CD4-positive, alpha-beta T cell treated with Interleukin-21 for 1 hour (primary cell): ENCODE measurements around the gene IMMT.
"Not testable (repeated sequence)": the region's sequence is repeated elsewhere in the genome, so short reads cannot be mapped to it uniquely, and the experiment has no call there.

ENCODE experiments used
- DNase-seq: peaks from one replicate; pipeline ENCODE4 v3.0.0-alpha.2; 2020

The IMMT gene

DNA sequence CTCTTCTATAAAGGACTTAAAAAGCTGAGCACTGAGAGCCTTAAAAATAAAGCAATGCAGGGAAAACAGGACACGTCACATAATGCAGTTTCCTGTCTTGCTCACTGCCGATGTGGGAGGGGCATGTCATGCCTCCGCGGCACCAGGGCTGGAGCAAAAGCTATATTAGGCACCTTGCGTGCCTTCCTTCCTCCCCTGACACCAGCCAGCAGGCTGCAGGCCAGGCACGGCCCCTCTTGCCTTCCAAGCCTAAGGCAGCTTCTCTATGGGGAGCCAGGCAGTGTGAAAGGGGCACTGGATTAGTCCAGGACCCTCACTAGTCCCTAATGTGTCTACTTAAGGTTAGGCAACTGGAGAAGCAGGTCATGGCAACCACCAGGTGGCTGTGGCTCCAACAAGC is 30.3 kb upstream of the IMMT start:
- peak; percentile 37 for DNase-seq

DNA sequence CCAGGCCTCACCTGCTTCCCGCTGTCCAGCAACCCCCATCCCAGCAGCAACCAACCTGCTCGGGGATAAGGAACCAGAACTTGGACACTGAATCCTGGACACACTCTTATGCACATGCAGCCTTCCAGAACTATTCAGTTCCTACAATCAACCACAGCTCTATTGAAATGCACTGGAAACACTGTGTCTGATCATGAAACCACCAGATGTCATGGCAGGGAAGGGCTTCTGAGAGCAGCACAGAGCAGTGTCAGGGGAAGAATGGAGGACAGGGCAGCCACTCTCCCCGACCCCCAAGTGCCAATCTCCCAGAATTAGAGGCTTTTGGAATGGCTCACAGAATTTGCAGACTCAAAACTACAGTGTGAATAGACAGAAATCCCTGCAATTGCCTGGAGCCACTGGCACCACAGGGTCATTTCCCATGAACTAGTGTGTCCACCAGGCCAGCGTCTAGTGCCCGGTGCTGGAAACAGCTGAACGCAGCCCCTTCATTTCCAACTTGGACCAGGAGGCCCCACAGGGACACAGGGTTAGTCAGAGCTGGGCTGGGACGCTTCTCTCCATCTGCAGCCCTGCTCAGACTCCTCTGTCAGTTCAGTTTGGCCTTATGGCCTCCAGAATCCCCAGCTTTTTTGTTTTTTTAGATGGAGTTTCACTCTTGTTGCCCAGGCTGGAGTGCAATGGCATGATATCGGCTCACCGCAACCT is 29.5 kb upstream of the IMMT start:
- DNase-seq: no peak

- DNase-seq: no peak
Observed at GRCh38 chr2:86223927-86224560, 28.8 kb upstream of the IMMT start.

GRCh38 chr2:86223140-86223926 is 28.1 kb upstream of the IMMT start:
- no peak for DNase-seq

GRCh38 chr2:86221066-86221684 is 25.9 kb upstream of the IMMT start:
- DNase-seq: peak; percentile 57

DNA sequence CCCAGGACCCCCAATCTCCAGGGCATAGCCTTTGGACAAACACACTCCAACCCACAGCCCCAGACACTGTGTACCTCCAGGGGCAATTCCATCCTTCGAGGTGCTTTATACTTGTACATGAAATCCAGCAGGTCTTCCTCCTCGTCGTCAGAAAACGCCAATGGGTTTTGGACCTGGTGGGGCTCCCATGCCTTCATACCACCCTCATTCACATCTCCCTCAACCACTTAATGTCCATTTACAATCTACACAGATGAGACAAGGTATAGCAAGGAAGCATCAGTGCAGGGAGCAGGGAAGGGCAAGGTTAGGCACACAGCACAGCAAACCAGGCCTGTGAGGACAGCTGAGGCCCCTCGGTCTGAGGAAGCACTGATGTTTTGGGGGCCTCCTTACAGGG is 24.6 kb upstream of the IMMT start:
- no peak for DNase-seq

DNA sequence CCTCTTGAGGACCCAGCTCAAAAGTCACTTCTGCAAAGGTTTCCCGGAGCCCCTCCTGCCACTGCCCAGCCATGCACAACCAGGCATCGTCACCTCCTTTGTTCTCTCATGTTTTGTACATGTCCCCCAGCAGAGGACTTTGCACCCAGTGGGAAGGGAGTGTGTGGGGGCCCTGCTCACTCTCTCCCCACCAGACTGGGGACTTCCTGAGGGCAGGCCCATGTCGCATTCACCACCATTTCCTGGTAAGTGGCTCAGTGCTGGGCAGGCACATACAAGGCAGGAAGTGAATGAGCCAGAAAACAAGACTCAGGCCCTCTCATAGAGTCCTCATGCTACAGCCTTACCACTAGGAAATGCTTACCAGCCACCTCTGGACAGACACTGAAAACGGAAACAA is 22.9 kb upstream of the IMMT start:
- DNase-seq: no peak

DNA sequence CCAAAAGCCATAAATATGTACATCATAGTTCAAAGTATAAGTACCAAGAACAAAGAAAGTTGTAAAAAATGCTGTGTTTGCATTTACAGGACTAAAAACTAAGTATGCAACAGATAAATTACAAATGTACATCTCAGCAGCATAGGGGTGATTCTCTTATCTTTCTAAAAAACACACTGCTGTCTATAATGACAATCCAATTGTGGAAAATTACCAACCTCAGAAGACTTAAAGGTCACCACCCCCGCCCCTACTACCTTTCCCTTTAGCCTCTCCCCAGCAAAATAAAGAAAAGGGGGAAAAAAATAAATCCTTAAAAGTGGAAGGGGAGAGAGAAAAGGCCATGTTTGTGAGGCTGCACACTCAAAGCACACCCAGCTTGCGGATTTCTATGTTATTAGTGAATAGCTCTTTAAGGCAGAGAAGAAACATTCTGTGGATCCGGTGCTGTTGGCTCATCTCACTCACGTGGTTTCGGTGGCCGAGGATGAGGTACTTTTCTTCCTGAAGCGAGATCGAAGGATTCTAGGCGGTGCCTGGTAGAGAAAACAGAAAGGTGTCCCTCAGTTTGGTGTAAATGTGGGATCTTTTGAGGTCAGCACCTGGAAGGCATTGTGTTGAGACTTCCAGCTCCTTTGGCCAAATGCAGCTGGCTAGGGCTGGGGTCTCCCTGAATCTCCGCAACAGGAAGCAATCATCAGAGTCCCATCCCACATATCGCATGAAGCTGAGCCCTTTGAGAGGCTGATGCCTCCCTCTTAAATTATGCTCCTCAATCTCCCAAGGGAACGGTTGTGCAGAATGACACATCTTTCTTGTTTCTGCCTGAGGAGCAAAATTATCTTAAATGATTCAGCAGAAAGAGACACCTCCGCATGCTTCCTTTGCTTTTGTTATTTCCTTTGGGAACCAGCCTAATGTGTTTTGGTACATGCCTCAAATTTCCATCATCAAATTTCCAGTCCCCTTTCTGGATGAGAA is 21.6 kb upstream of the IMMT start:
- DNase-seq: no peak

DNA sequence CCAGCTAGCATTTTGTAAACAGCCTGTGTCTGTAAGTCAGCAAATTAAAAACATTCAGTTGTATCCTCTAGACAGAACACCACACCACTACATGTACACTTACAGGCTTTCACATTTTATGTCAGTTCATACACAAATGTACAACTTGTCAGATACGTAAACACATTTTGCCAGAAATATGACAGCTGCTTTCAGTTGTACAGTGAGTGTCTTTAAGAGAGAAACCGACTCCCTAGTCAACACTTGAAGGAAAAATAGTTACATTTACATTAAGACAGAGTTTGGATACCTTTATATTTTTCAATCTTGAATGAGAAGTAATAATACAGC is 19.2 kb upstream of the IMMT start:
- DNase-seq: no peak

- DNase-seq: no peak
Observed at GRCh38 chr2:86213699-86214502, 18.6 kb upstream of the IMMT start.

- no peak for DNase-seq
Observed at GRCh38 chr2:86213056-86213455, 17.8 kb upstream of the IMMT start.

DNA sequence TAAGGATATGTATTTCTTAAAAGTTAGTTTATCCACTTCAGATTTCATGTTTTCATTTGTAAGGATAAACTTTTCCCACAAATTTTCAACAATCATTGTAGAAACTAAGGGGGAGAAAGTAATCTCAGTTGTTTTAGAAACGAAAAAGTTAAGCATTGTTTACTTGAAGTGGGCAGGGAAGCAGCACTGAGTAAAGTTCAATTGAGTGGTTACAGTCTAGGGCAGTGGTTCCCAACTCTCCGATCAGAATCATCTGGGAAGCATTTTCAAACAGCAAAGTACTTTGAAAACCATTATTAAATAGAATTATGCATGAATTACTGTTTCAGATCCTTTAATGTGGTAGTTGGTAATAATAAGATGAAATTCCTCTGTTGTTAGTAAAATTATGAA is 16.5 kb upstream of the IMMT start:
- DNase-seq: no peak

- no peak for DNase-seq
Observed at GRCh38 chr2:86211033-86211795, 16.0 kb upstream of the IMMT start.

GRCh38 chr2:86204458-86204857 is 9.2 kb upstream of the IMMT start:
- no peak for DNase-seq

GRCh38 chr2:86203614-86204013 is 8.4 kb upstream of the IMMT start:
- DNase-seq: no peak

DNA sequence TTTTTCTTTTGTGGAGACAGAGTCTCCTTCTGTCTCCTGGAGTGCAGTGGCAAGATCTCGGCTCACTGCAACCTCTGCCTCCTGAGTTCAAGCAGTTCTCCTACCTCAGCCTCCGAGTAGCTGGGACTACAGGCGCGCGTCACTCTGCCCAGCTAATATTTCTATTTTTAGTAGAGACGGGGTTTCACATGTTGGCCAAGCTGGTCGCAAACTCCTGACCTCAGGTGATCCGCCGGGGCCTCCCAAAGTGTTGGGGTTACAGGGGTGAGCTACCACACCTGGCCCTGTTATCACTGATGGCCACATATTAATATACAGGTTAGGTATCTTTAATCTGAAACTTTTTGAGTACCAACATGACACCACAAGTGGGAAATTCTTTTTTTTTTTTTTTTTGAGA is 7.4 kb upstream of the IMMT start:
- DNase-seq: no peak

GRCh38 chr2:86202336-86202692 is 7.1 kb upstream of the IMMT start:
- DNase-seq: no peak

- no peak for DNase-seq
Observed at GRCh38 chr2:86201671-86202335, 6.5 kb upstream of the IMMT start.

DNA sequence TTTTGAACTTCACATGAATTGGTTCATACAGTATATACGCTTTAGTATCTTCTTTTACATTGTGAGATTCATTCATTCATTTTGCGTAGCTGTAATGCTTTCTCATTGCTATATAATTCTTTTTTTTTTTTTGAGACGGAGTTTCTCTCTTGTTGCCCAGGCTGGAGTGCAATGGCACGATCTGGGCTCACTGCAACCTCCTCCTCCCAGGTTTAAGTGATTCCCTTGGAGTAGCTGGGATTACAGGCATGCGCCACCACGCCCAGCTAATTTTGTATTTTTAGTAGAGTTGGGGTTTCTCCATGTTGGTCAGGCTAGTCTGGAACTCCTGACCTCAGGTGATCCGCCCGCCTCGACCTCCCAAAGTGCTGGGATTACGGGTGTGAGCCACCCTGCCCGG is 5.3 kb upstream of the IMMT start:
- not testable (repeated sequence) for DNase-seq

- no peak for DNase-seq
Observed at GRCh38 chr2:86199834-86200177, 4.5 kb upstream of the IMMT start.
